ENCODE measurements around the gene ZFPM1.
"Not testable (repeated sequence)": the region's sequence is repeated elsewhere in the genome, so short reads cannot be mapped to it uniquely, and the experiment has no call there.

Gene ZFPM1

GRCh38 chr16:88409296-88410065 is 43.6 kb upstream of the ZFPM1 start:
- Histone ChIP-seq H3K23ac (ENCODE audit: low read length) (no peak overlapping the region), H3K9ac (ENCODE audit: low read length) (no peak overlapping the region), H3K14ac (ENCODE audit: low read length) (no peak overlapping the region), H4K91ac (ENCODE audit: low read depth, low read length) (no peak overlapping the region), H3K79me2 (ENCODE audit: control insufficient read depth, insufficient read depth, low read length, poor library complexity) (no peaks in the 10 kb centered on the region), H2BK12ac (ENCODE audit: low read length) (no peak overlapping the region), H3K27ac (ENCODE audit: low read depth, low read length) (no peak overlapping the region), H3K4ac (ENCODE audit: low read depth, low read length) (no peak overlapping the region), H3K36me3 (ENCODE audit: control insufficient read depth in 1 of 2, insufficient read depth in 2 of 2, low read length in 2 of 2) (no peaks in the 10 kb centered on the region), H2AK5ac (ENCODE audit: low read length) (no peak overlapping the region), H3K9me3 (ENCODE audit: insufficient read depth, low read depth, low read length) (peaks cover 2% of the 10 kb centered on the region), H3K4me1 (ENCODE audit: control insufficient read depth in 1 of 2, insufficient read depth in 2 of 2, low read length in 2 of 2) (no peaks in the 10 kb centered on the region), H3K18ac (ENCODE audit: low read length) (no peak overlapping the region), H3K4me2 (ENCODE audit: low read length) (no peak overlapping the region), H4K12ac (ENCODE audit: low read depth, low read length) (no peak overlapping the region), H3K4me3 (ENCODE audit: low read depth, low read length) (no peak overlapping the region), H2AFZ (ENCODE audit: insufficient read depth, low read length, poor library complexity) (no peak overlapping the region), H2BK5ac (ENCODE audit: low read depth, low read length, poor library complexity) (no peak overlapping the region), H4K8ac (ENCODE audit: low read depth, low read length) (no peak overlapping the region), H2BK120ac (ENCODE audit: insufficient read depth, low read length, poor library complexity) (no peak overlapping the region), H3K27me3 (ENCODE audit: insufficient read depth, low read length) (no peaks in the 10 kb centered on the region), H3K79me1 (ENCODE audit: low read length) (no peaks in the 10 kb centered on the region)
- no CpG with 5 or more reads among the region's 29 CpGs for WGBS (ENCODE audit: extremely low coverage, insufficient coverage, insufficient read length)
- DNase-seq, result no peak

DNA sequence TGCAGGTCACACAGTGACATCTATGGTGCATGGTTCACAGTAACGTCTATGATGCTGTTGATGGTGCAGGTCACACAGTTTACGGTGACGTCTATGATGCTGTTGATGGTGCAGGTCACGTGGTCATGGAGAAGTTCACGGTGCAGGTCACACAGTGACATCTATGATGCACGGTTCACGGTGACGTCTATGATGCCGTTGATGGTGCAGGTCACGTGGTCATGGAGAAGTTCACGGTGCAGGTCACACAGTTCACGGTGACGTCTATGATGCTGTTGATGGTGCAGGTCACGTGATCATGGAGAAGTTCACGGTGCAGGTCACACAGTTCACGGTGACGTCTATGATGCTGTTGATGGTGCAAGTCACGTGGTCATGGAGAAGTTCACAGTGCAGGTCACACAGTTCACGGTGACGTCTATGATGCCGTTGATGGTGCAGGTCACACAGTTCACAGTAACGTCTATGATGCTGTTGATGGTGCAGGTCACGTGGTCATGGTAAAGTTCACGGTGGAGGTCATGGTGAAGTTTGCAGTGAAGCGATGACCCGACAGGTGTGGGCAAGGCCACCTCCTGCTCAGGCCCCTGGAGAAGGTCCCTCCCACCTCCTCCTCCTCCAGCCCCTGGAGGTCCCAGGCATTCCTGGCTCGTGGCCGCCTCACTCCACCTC is 42.6 kb upstream of the ZFPM1 start:
- not testable (repeated sequence) for H3K79me1 ChIP-seq (ENCODE audit: low read length); H2BK5ac ChIP-seq (ENCODE audit: low read depth, low read length, poor library complexity); H3K4ac ChIP-seq (ENCODE audit: low read depth, low read length); H4K8ac ChIP-seq (ENCODE audit: low read depth, low read length); H2AFZ ChIP-seq (ENCODE audit: insufficient read depth, low read length, poor library complexity); H3K36me3 ChIP-seq (ENCODE audit: control insufficient read depth in 1 of 2, insufficient read depth in 2 of 2, low read length in 2 of 2); H2AK5ac ChIP-seq (ENCODE audit: low read length); H3K9ac ChIP-seq (ENCODE audit: low read length); H3K23ac ChIP-seq (ENCODE audit: low read length); H3K4me2 ChIP-seq (ENCODE audit: low read length); H2BK12ac ChIP-seq (ENCODE audit: low read length); H3K18ac ChIP-seq (ENCODE audit: low read length); H4K12ac ChIP-seq (ENCODE audit: low read depth, low read length); H3K4me3 ChIP-seq (ENCODE audit: low read depth, low read length); H3K79me2 ChIP-seq (ENCODE audit: control insufficient read depth, insufficient read depth, low read length, poor library complexity); H3K4me1 ChIP-seq (ENCODE audit: control insufficient read depth in 1 of 2, insufficient read depth in 2 of 2, low read length in 2 of 2); DNase-seq; H3K27ac ChIP-seq (ENCODE audit: low read depth, low read length); H3K9me3 ChIP-seq (ENCODE audit: insufficient read depth, low read depth, low read length); H4K91ac ChIP-seq (ENCODE audit: low read depth, low read length); H2BK120ac ChIP-seq (ENCODE audit: insufficient read depth, low read length, poor library complexity); H3K14ac ChIP-seq (ENCODE audit: low read length); H3K27me3 ChIP-seq (ENCODE audit: insufficient read depth, low read length)
- no CpG with 5 or more reads among the region's 28 CpGs for WGBS (ENCODE audit: extremely low coverage, insufficient coverage, insufficient read length)

DNA sequence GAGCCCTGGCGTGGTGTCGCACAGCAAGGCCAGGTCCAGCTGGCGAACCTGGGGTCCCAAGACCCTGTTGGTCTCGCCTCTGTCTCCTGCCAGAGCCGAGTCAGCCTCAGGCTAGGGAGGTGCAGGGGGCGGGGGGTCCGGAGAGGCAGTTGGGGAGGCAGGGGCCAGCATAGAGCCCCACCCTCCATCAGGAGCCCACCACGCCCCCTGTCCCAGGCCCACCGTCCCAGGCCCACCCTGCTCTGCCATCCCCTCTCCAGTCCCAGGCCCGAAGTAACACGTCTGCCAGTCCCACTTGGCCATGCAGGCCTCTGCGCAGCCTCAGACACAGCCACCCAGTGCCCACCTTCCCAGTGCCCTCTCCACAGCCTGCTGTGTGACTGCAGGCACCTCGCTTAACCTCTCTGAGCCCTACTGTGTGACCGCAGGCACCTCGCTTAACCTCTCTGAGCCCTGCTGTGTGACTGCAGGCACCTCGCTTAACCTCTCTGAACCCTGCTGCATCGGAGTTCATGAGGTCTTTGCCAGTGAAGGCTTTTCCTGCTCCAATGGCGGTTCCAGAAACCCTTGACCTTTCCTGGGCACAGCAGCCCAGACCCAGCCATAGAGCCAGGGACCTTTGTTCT is 41.0 kb upstream of the ZFPM1 start:
- no peak overlapping the region for H2BK12ac ChIP-seq (ENCODE audit: low read length)
- no peak overlapping the region for H3K27ac ChIP-seq (ENCODE audit: low read depth, low read length)
- no peak overlapping the region for H3K14ac ChIP-seq (ENCODE audit: low read length)
- no peak overlapping the region for H4K91ac ChIP-seq (ENCODE audit: low read depth, low read length)
- no peaks in the 10 kb centered on the region for H3K4me1 ChIP-seq (ENCODE audit: control insufficient read depth in 1 of 2, insufficient read depth in 2 of 2, low read length in 2 of 2)
- no peaks in the 10 kb centered on the region for H3K36me3 ChIP-seq (ENCODE audit: control insufficient read depth in 1 of 2, insufficient read depth in 2 of 2, low read length in 2 of 2)
- no peak overlapping the region for H2BK120ac ChIP-seq (ENCODE audit: insufficient read depth, low read length, poor library complexity)
- no peaks in the 10 kb centered on the region for H3K27me3 ChIP-seq (ENCODE audit: insufficient read depth, low read length)
- H2AK5ac ChIP-seq (ENCODE audit: low read length), result no peak overlapping the region
- H2BK5ac ChIP-seq (ENCODE audit: low read depth, low read length, poor library complexity), result no peak overlapping the region
- no CpG with 5 or more reads among the region's 18 CpGs for WGBS (ENCODE audit: extremely low coverage, insufficient coverage, insufficient read length)
- no peaks in the 10 kb centered on the region for H3K79me2 ChIP-seq (ENCODE audit: control insufficient read depth, insufficient read depth, low read length, poor library complexity)
- peaks cover 2% of the 10 kb centered on the region for H3K9me3 ChIP-seq (ENCODE audit: insufficient read depth, low read depth, low read length)
- H2AFZ ChIP-seq (ENCODE audit: insufficient read depth, low read length, poor library complexity), result no peak overlapping the region
- no peak overlapping the region for H3K4me2 ChIP-seq (ENCODE audit: low read length)
- DNase-seq, result no peak
- H4K8ac ChIP-seq (ENCODE audit: low read depth, low read length), result no peak overlapping the region
- no peak overlapping the region for H3K9ac ChIP-seq (ENCODE audit: low read length)
- H3K18ac ChIP-seq (ENCODE audit: low read length), result no peak overlapping the region
- H4K12ac ChIP-seq (ENCODE audit: low read depth, low read length), result no peak overlapping the region
- H3K4me3 ChIP-seq (ENCODE audit: low read depth, low read length), result no peak overlapping the region
- no peaks in the 10 kb centered on the region for H3K79me1 ChIP-seq (ENCODE audit: low read length)
- H3K23ac ChIP-seq (ENCODE audit: low read length), result no peak overlapping the region
- H3K4ac ChIP-seq (ENCODE audit: low read depth, low read length), result no peak overlapping the region

- H3K4me2 ChIP-seq (ENCODE audit: low read length), result no peak overlapping the region
- no peak overlapping the region for H3K27ac ChIP-seq (ENCODE audit: low read depth, low read length)
- H4K12ac ChIP-seq (ENCODE audit: low read depth, low read length), result no peak overlapping the region
- H2BK5ac ChIP-seq (ENCODE audit: low read depth, low read length, poor library complexity), result no peak overlapping the region
- no peak overlapping the region for H3K4me3 ChIP-seq (ENCODE audit: low read depth, low read length)
- H2AFZ ChIP-seq (ENCODE audit: insufficient read depth, low read length, poor library complexity), result no peak overlapping the region
- H3K27me3 ChIP-seq (ENCODE audit: insufficient read depth, low read length), result no peaks in the 10 kb centered on the region
- WGBS (ENCODE audit: extremely low coverage, insufficient coverage, insufficient read length), result no CpG with 5 or more reads among the region's 16 CpGs
- no peak overlapping the region for H3K18ac ChIP-seq (ENCODE audit: low read length)
- H2BK12ac ChIP-seq (ENCODE audit: low read length), result no peak overlapping the region
- no peaks in the 10 kb centered on the region for H3K4me1 ChIP-seq (ENCODE audit: control insufficient read depth in 1 of 2, insufficient read depth in 2 of 2, low read length in 2 of 2)
- no peak overlapping the region for H3K4ac ChIP-seq (ENCODE audit: low read depth, low read length)
- H3K79me1 ChIP-seq (ENCODE audit: low read length), result no peaks in the 10 kb centered on the region
- H4K91ac ChIP-seq (ENCODE audit: low read depth, low read length), result no peak overlapping the region
- H3K23ac ChIP-seq (ENCODE audit: low read length), result no peak overlapping the region
- no peaks in the 10 kb centered on the region for H3K36me3 ChIP-seq (ENCODE audit: control insufficient read depth in 1 of 2, insufficient read depth in 2 of 2, low read length in 2 of 2)
- H3K9ac ChIP-seq (ENCODE audit: low read length), result no peak overlapping the region
- no peak overlapping the region for H2BK120ac ChIP-seq (ENCODE audit: insufficient read depth, low read length, poor library complexity)
- no peak overlapping the region for H2AK5ac ChIP-seq (ENCODE audit: low read length)
- H3K14ac ChIP-seq (ENCODE audit: low read length), result no peak overlapping the region
- H3K79me2 ChIP-seq (ENCODE audit: control insufficient read depth, insufficient read depth, low read length, poor library complexity), result no peaks in the 10 kb centered on the region
- no peak for DNase-seq
- no peak overlapping the region for H4K8ac ChIP-seq (ENCODE audit: low read depth, low read length)
- peaks cover 2% of the 10 kb centered on the region for H3K9me3 ChIP-seq (ENCODE audit: insufficient read depth, low read depth, low read length)
Measured at GRCh38 chr16:88412766-88413165, 40.3 kb upstream of the ZFPM1 start.

All from trophoblast cell (in vitro differentiated cells and primary cell).